H9 (cell line): ENCODE results near the gene NTMT1. TPM values are rescaled to one million over a fixed set of nuclear protein-coding genes. Genes with fewer than 3 reads are reported as not detected.

Experiments used
- DNase-seq: peaks from one replicate; pipeline ENCODE4 v3.0.0-alpha.2; 2017
- H2AFZ ChIP-seq: one replicate; pipeline ENCODE4 v1.6.1; 2013; ENCODE audit warnings: mild to moderate bottlenecking, low read length, control low read depth, moderate library complexity
- H2AK5ac ChIP-seq: 2 replicates; pipeline ENCODE4 v1.6.1; 2013; ENCODE audit warnings: low read length, control low read depth, mixed read lengths; ENCODE audit not compliant: insufficient read length
- H2BK120ac ChIP-seq: one replicate; pipeline ENCODE4 v1.6.1; 2013; ENCODE audit warnings: low read depth, mild to moderate bottlenecking, low read length, control low read depth, inconsistent platforms; ENCODE audit not compliant: poor library complexity, severe bottlenecking
- H2BK12ac ChIP-seq: 2 replicates; pipeline ENCODE4 v1.6.1; 2013; ENCODE audit warnings: low read length, control low read depth, mixed read lengths, low read depth; ENCODE audit not compliant: insufficient read length
- H2BK15ac ChIP-seq: 2 replicates; pipeline ENCODE4 v1.6.1; 2013; ENCODE audit warnings: low read depth, low read length, control low read depth
- H2BK20ac ChIP-seq: one replicate; pipeline ENCODE4 v1.6.1; 2013; ENCODE audit warnings: low read depth, mild to moderate bottlenecking, low read length, control low read depth, inconsistent platforms; ENCODE audit not compliant: poor library complexity, severe bottlenecking
- H2BK5ac ChIP-seq: 2 replicates; pipeline ENCODE4 v1.6.1; 2013; ENCODE audit warnings: low read length, control low read depth, mixed read lengths; ENCODE audit not compliant: insufficient read length
- H3K14ac ChIP-seq: 2 replicates; pipeline ENCODE4 v1.6.1; 2013; ENCODE audit warnings: low read length, control low read depth; ENCODE audit not compliant: insufficient read depth
- H3K18ac ChIP-seq: 2 replicates; pipeline ENCODE4 v1.6.1; 2013; ENCODE audit warnings: low read depth, mild to moderate bottlenecking, mixed read lengths, low read length, control low read depth; ENCODE audit not compliant: insufficient read length
- H3K23ac ChIP-seq: 2 replicates; pipeline ENCODE4 v1.6.1; 2013; ENCODE audit warnings: low read length, control low read depth, mixed read lengths, low read depth; ENCODE audit not compliant: insufficient read length
- H3K23me2 ChIP-seq: 2 replicates; pipeline ENCODE4 v1.6.1; 2013; ENCODE audit warnings: low read depth, mild to moderate bottlenecking, mixed read lengths, low read length, control low read depth; ENCODE audit not compliant: insufficient read length, poor library complexity, severe bottlenecking
- H3K27ac ChIP-seq: 2 replicates; pipeline ENCODE4 v1.5.1; 2013; ENCODE audit warnings: low read length, control low read depth, mixed read lengths, low read depth; ENCODE audit not compliant: insufficient read length
- H3K27me3 ChIP-seq: 2 replicates; pipeline ENCODE4 v1.6.1; 2013; ENCODE audit warnings: low read length, control low read depth, inconsistent platforms; ENCODE audit not compliant: insufficient read depth
- H3K4ac ChIP-seq: 2 replicates; pipeline ENCODE4 v1.6.1; 2013; ENCODE audit warnings: low read depth, mild to moderate bottlenecking, control low read depth, inconsistent platforms, low read length, moderate library complexity
- H3K4me1 ChIP-seq: 2 replicates; pipeline ENCODE4 v1.6.1; 2013; ENCODE audit warnings: low read length, control low read depth, inconsistent platforms; ENCODE audit not compliant: insufficient read depth
- H3K4me2 ChIP-seq: 2 replicates; pipeline ENCODE4 v1.6.1; 2013; ENCODE audit warnings: low read length, control low read depth, mixed read lengths; ENCODE audit not compliant: insufficient read length, insufficient read depth
- H3K56ac ChIP-seq: 2 replicates; pipeline ENCODE4 v1.6.1; 2013; ENCODE audit warnings: low read depth, mild to moderate bottlenecking, mixed read lengths, low read length, control low read depth; ENCODE audit not compliant: insufficient read length
- H3K79me1 ChIP-seq: 2 replicates; pipeline ENCODE4 v1.6.1; 2013; ENCODE audit warnings: low read depth, mild to moderate bottlenecking, moderate library complexity, low read length, control low read depth, inconsistent platforms; ENCODE audit not compliant: insufficient read depth, poor library complexity, severe bottlenecking
- H3K79me2 ChIP-seq: 2 replicates; pipeline ENCODE4 v1.6.1; 2013; ENCODE audit warnings: low read length, control low read depth, inconsistent platforms; ENCODE audit not compliant: insufficient read depth
- H3K9ac ChIP-seq: 2 replicates; pipeline ENCODE4 v1.6.1; 2013; ENCODE audit warnings: low read length, control low read depth, mixed read lengths; ENCODE audit not compliant: insufficient read length; ENCODE audit errors: extremely low read depth
- H3K9me3 ChIP-seq: one replicate; pipeline ENCODE4 v1.6.1; 2013; ENCODE audit warnings: low read depth, low read length, inconsistent platforms; ENCODE audit not compliant: control insufficient read depth
- H3T11ph ChIP-seq: one replicate; pipeline ENCODE4 v1.6.1; 2013; ENCODE audit warnings: mild to moderate bottlenecking, low read length, control low read depth, inconsistent platforms
- H4K20me1 ChIP-seq: one replicate; pipeline ENCODE4 v1.6.1; 2013; ENCODE audit not compliant: control insufficient read depth, insufficient read length, insufficient read depth
- H4K5ac ChIP-seq: 2 replicates; pipeline ENCODE4 v1.6.1; 2013; ENCODE audit warnings: low read depth, mild to moderate bottlenecking, mixed read lengths, low read length, control low read depth; ENCODE audit not compliant: insufficient read length
- H4K8ac ChIP-seq: replicated peaks from 2 replicates; pipeline ENCODE4 v1.6.1; 2013; ENCODE audit warnings: low read length, control low read depth, mixed read lengths, low read depth; ENCODE audit not compliant: insufficient read length
- H4K91ac ChIP-seq: 2 replicates; pipeline ENCODE4 v1.6.1; 2013; ENCODE audit warnings: low read depth, mild to moderate bottlenecking, moderate library complexity, mixed read lengths, low read length, control low read depth; ENCODE audit not compliant: insufficient read length
- H3K27ac Mint-ChIP-seq, 3 experiments: 2 replicates in 2 of 3; 3 replicates in 1 of 3; pipeline ENCODE4 v1.8.0; 2020 to 2021; ENCODE audit warnings: mixed read lengths in 3 of 3, mild to moderate bottlenecking in 1 of 3, moderate library complexity in 1 of 3
- H3K27me3 Mint-ChIP-seq: 2 replicates; pipeline ENCODE4 v1.8.0; 2021; ENCODE audit warnings: low read depth, mild to moderate bottlenecking, moderate library complexity, mixed read lengths
- H3K36me3 Mint-ChIP-seq, 3 experiments: 2 replicates in 2 of 3; 3 replicates in 1 of 3; pipeline ENCODE4 v1.8.0; 2020 to 2021; ENCODE audit warnings: low read depth in 3 of 3, mixed read lengths in 3 of 3; ENCODE audit not compliant: insufficient read depth in 1 of 3
- H3K4me1 Mint-ChIP-seq, 2 experiments: 2 replicates each; pipeline ENCODE4 v1.8.0; 2020; ENCODE audit warnings: mixed read lengths in 2 of 2
- H3K4me3 Mint-ChIP-seq, 2 experiments: 2 replicates in 1 of 2; 3 replicates in 1 of 2; pipeline ENCODE4 v1.8.0; 2020 to 2021; ENCODE audit warnings: mild to moderate bottlenecking in 2 of 2, mixed read lengths in 2 of 2, moderate library complexity in 1 of 2
- H3K9me3 Mint-ChIP-seq, 2 experiments: 2 replicates in 1 of 2; 3 replicates in 1 of 2; pipeline ENCODE4 v1.8.0; 2020; ENCODE audit warnings: mild to moderate bottlenecking in 2 of 2, mixed read lengths in 2 of 2, moderate library complexity in 1 of 2
- CTCF ChIP-seq: fragments of 200-600 bp; sonication (generic); conservative IDR thresholded peaks from 3 replicates; pipeline ENCODE4 v1.8.0; 2021; ENCODE audit warnings: antibody characterized with exemption, mild to moderate bottlenecking
- WGBS: extraction: QIAGEN DNeasy Blood & Tissue Kit; methylation state at CpG from one replicate; pipeline ENCODE4 v1.1.7; 2013; ENCODE audit warnings: missing lambda C conversion rate, low lambda C conversion rate, mixed read lengths; ENCODE audit not compliant: insufficient read length; ENCODE audit errors: extremely low coverage; 5-methylcytosine and 5-hydroxymethylcytosine counted together
- total RNA-seq: library from RNA; stranded (reverse); gene quantifications from 2 replicates; pipeline ENCODE4 v1.2.1, GENCODE V29; 2021

NTMT1 gene
- total RNA-seq, 1 experiment from 2014 or later = 57.9 TPM

DNA sequence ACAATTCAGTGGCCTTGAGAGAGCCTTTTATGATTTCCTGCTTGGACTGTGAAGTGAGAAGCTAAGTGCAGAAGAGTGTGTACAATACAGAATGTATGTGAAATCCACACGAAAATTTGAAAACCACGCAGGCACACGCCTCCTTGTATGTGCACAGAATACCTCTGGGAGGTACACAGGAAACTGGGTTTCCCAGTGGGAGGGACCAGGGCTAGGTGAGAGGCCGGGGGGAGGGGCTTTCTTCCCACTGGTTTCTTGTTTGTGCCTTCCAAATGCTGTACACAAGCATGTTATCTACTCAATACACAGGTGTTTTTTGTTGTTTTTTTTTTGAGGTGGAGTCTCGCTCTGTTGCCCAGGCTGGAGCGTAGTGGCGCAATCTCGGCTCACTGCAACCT is 21.2 kb upstream of the NTMT1 start:
- H4K91ac ChIP-seq = no peak overlapping the region
- no peak overlapping the region for H4K8ac ChIP-seq
- no peak overlapping the region for H3K18ac ChIP-seq
- H3K23me2 ChIP-seq = peaks cover 3% of the 10 kb centered on the region
- no peak overlapping the region for H2BK20ac ChIP-seq
- H3T11ph ChIP-seq = no peak overlapping the region
- H2AFZ ChIP-seq = no peak overlapping the region
- H3K4me1 Mint-ChIP-seq = peaks cover 29 to 40% of the 10 kb centered on the region in 2 experiments
- H3K27ac ChIP-seq = no peak overlapping the region
- no peaks in the 10 kb centered on the region for H3K36me3 Mint-ChIP-seq
- no peak for DNase-seq
- no peak overlapping the region for H2BK5ac ChIP-seq
- no peaks in the 10 kb centered on the region for H3K79me2 ChIP-seq
- H2BK120ac ChIP-seq = no peak overlapping the region
- no peak overlapping the region for H3K9ac ChIP-seq
- H3K14ac ChIP-seq = no peak overlapping the region
- H4K5ac ChIP-seq = no peak overlapping the region
- H3K4me2 ChIP-seq = no peak overlapping the region
- no peak overlapping the region for H2BK15ac ChIP-seq
- peaks cover 5% of the 10 kb centered on the region; the same call in 1 of the 2 replicates for H3K4me1 ChIP-seq
- H2BK12ac ChIP-seq = no peak overlapping the region
- no peak overlapping the region for H2AK5ac ChIP-seq
- no peaks in the 10 kb centered on the region for H3K79me1 ChIP-seq
- H3K56ac ChIP-seq = no peak overlapping the region
- H3K27me3 ChIP-seq = no peaks in the 10 kb centered on the region
- no peaks in the 10 kb centered on the region for H3K9me3 ChIP-seq
- H3K27me3 Mint-ChIP-seq = peaks cover 11% of the 10 kb centered on the region
- WGBS = no CpG with 5 or more reads among the region's 8 CpGs
- no peaks in the 10 kb centered on the region for H4K20me1 ChIP-seq
- no peak overlapping the region for H3K23ac ChIP-seq
- no peak for TF ChIP-seq CTCF
- no peaks in the 10 kb centered on the region; a peak in 2 of 5 replicates for H3K9me3 Mint-ChIP-seq
- no peak overlapping the region for H3K4ac ChIP-seq
- H3K27ac Mint-ChIP-seq = no peak overlapping the region
- H3K4me3 Mint-ChIP-seq = no peak overlapping the region
